ENCODE results near the gene RSBN1L. TPM values are rescaled to one million over a fixed set of nuclear protein-coding genes. Genes with fewer than 3 reads are reported as not detected.

RSBN1L gene
- total and polyA plus RNA-seq, 7 donors, result 2.0 to 10.1 (median 7.5) TPM

- no peak for DNase-seq
- peak overlapping the region; percentile 86 for H3K27ac ChIP-seq
- H3K9me3 ChIP-seq, result peaks cover 3% of the 10 kb centered on the region
- H3K27me3 ChIP-seq (ENCODE audit: insufficient read depth in 3 of 3, low read length in 2 of 3), result no peaks in the 10 kb centered on the region
- intact Hi-C loops (cut with DNase I), result loop anchor here in 1 of 2 donors (1.0 kb wide), 1 partner anchor 27 kb away; no protein-coding TSS in a partner anchor
- no peak for TF ChIP-seq CTCF (IDR thresholded peaks at IDR 0.05)
- H3K36me3 ChIP-seq (ENCODE audit: insufficient read depth in 1 of 2, low read depth in 1 of 2), result no peaks in the 10 kb centered on the region
- 79 to 92% (median 84%) methylated on average over 8 of the region's 8 CpGs for WGBS, 3 donors
- H3K4me3 ChIP-seq, result no peak overlapping the region
- peaks cover 31% of the 10 kb centered on the region for H3K4me1 ChIP-seq
- ATAC-seq, result no peak
These were observed 134.5 kb downstream of the RSBN1L start for GRCh38 chr7:77830649-77831355.

- no peak for DNase-seq
These were observed 135.2 kb downstream of the RSBN1L start for GRCh38 chr7:77831481-77831880.

GRCh38 chr7:77831953-77832352, 135.7 kb downstream of the RSBN1L start:
- intact Hi-C loops (cut with DNase I), result no loop called here
- H3K27me3 ChIP-seq (ENCODE audit: insufficient read depth in 3 of 3, low read length in 2 of 3), result no peaks in the 10 kb centered on the region
- DNase-seq (no peak), ATAC-seq (no peak)
- H3K9me3 ChIP-seq, result no peaks in the 10 kb centered on the region
- no peak for TF ChIP-seq CTCF (IDR thresholded peaks at IDR 0.05)
- H3K4me1 ChIP-seq, result peaks cover 31% of the 10 kb centered on the region
- H3K27ac ChIP-seq, result peak overlapping the region; percentile 86
- WGBS, 3 donors, result 33 to 63% (median 44%) methylated on average over 1 of the region's 1 CpG
- H3K36me3 ChIP-seq (ENCODE audit: insufficient read depth in 1 of 2, low read depth in 1 of 2), result no peaks in the 10 kb centered on the region
- H3K4me3 ChIP-seq, result no peak overlapping the region

More at GRCh38 chr7:77831481-77831880, 135.2 kb downstream of the RSBN1L start:
- Histone ChIP-seq H3K4me3 (no peak overlapping the region), H3K36me3 (ENCODE audit: insufficient read depth in 1 of 2, low read depth in 1 of 2) (no peaks in the 10 kb centered on the region), H3K9me3 (no peaks in the 10 kb centered on the region), H3K4me1 (peaks cover 31% of the 10 kb centered on the region), H3K27ac (peak overlapping the region; percentile 86), H3K27me3 (ENCODE audit: insufficient read depth in 3 of 3, low read length in 2 of 3) (no peaks in the 10 kb centered on the region)
- intact Hi-C loops (cut with DNase I), result no loop called here
- no peak for ATAC-seq
- WGBS, 3 donors, result 86 to 95% (median 86%) methylated on average over 7 of the region's 7 CpGs
- no peak for TF ChIP-seq CTCF (IDR thresholded peaks at IDR 0.05)

Other genes starting within 250 kb of the RSBN1L start
- 10 to 100 TPM; 28.5 to 48.1 (median 34.1) TPM for gene PTPN12, start 159.2 kb upstream of the RSBN1L start, total RNA-seq
- 10 to 100 TPM; 16.5 to 52.6 (median 27.4) TPM for gene PTPN12, start 159.2 kb upstream of the RSBN1L start, polyA plus RNA-seq
- gene TMEM60, start 102.0 kb downstream of the RSBN1L start, total RNA-seq, result 10 to 100 TPM in 3 of 4 donors, 1 to 10 TPM in 1; 7.7 to 13.8 (median 12.3) TPM
- gene TMEM60, start 102.0 kb downstream of the RSBN1L start, polyA plus RNA-seq, result 10 to 100 TPM; 17.2 to 39.3 (median 18.8) TPM
- gene PHTF2, start 102.3 kb downstream of the RSBN1L start, total RNA-seq, result 10 to 100 TPM; 48.2 to 88.7 (median 66.3) TPM
- 100 to 1,000 TPM in 1 of 3 donors, 10 to 100 TPM in 2; 16.7 to 101 (median 42.3) TPM for gene PHTF2, start 102.3 kb downstream of the RSBN1L start, polyA plus RNA-seq